SKM-1 (cell line): ENCODE data around the gene CCR2.
A peak's percentile ranks its signal among the peaks of the same experiment; 100 is the strongest.
"Not testable (repeated sequence)": the region's sequence is repeated elsewhere in the genome, so short reads cannot be mapped to it uniquely, and the experiment has no call there.

Source experiments
- DNase-seq: peaks from one replicate; lab custom pipeline; 2025; ENCODE audit not compliant: unreplicated experiment; lab: John Stamatoyannopoulos, UW

Gene CCR2

GRCh38 chr3:46353647-46354410 lies at the start of gene CCR2:
CCR2 (plus strand) TSS chr3:46354111; CDS start chr3:46357528, 3,417 bp downstream.
- DNase-seq: peak; percentile 65

- DNase-seq: no peak
Measured at GRCh38 chr3:46304739-46305138, 49.2 kb upstream of the CCR2 start.

GRCh38 chr3:46312991-46313390 lies 40.9 kb upstream of the CCR2 start:
- DNase-seq: peak; percentile 93

- no peak for DNase-seq
Measured at GRCh38 chr3:46314517-46314916, 39.4 kb upstream of the CCR2 start.

GRCh38 chr3:46316206-46316605 lies 37.7 kb upstream of the CCR2 start:
- DNase-seq: no peak

GRCh38 chr3:46318207-46318927 lies 35.5 kb upstream of the CCR2 start:
- peak; percentile 63 for DNase-seq

- peak; percentile 83 for DNase-seq
Measured at GRCh38 chr3:46321461-46322104, 32.3 kb upstream of the CCR2 start.

GRCh38 chr3:46324036-46324435 lies 29.9 kb upstream of the CCR2 start:
- DNase-seq: no peak

GRCh38 chr3:46325645-46326300 lies 28.1 kb upstream of the CCR2 start:
- no peak for DNase-seq

- DNase-seq: not testable (repeated sequence)
Measured at GRCh38 chr3:46330676-46331075, 23.2 kb upstream of the CCR2 start.

GRCh38 chr3:46334741-46335478 lies 19.0 kb upstream of the CCR2 start:
- DNase-seq: no peak

- no peak for DNase-seq
Measured at GRCh38 chr3:46335541-46335940, 18.4 kb upstream of the CCR2 start.

GRCh38 chr3:46337911-46338310 lies 16.0 kb upstream of the CCR2 start:
- no peak for DNase-seq

GRCh38 chr3:46338840-46339239 lies 15.1 kb upstream of the CCR2 start:
- DNase-seq: no peak

- no peak for DNase-seq
Measured at GRCh38 chr3:46344476-46344875, 9.4 kb upstream of the CCR2 start.

- no peak for DNase-seq
Measured at GRCh38 chr3:46348823-46349482, 5.0 kb upstream of the CCR2 start.

- no peak for DNase-seq
Measured at GRCh38 chr3:46349484-46350261, 4.2 kb upstream of the CCR2 start.

GRCh38 chr3:46350262-46350565 lies 3.7 kb upstream of the CCR2 start:
- no peak for DNase-seq

- no peak for DNase-seq
Measured at GRCh38 chr3:46351646-46352045, 2.3 kb upstream of the CCR2 start.

GRCh38 chr3:46353090-46353489 lies 821 bp upstream of the CCR2 start:
- DNase-seq: no peak
